Placental pericyte (primary cell): ENCODE results near the gene VPS26B. TPM values are rescaled to one million over a fixed set of nuclear protein-coding genes. Genes with fewer than 3 reads are reported as not detected.

Experiments
- total RNA-seq: library from RNA; depleted of rRNA; stranded (reverse); fragments of >200 nt; gene quantifications from 2 replicates; pipeline ENCODE4 v1.2.3, GENCODE V29; 2012

Gene VPS26B
- 52.3 and 54.3 TPM in 2 replicates for total RNA-seq

DNA sequence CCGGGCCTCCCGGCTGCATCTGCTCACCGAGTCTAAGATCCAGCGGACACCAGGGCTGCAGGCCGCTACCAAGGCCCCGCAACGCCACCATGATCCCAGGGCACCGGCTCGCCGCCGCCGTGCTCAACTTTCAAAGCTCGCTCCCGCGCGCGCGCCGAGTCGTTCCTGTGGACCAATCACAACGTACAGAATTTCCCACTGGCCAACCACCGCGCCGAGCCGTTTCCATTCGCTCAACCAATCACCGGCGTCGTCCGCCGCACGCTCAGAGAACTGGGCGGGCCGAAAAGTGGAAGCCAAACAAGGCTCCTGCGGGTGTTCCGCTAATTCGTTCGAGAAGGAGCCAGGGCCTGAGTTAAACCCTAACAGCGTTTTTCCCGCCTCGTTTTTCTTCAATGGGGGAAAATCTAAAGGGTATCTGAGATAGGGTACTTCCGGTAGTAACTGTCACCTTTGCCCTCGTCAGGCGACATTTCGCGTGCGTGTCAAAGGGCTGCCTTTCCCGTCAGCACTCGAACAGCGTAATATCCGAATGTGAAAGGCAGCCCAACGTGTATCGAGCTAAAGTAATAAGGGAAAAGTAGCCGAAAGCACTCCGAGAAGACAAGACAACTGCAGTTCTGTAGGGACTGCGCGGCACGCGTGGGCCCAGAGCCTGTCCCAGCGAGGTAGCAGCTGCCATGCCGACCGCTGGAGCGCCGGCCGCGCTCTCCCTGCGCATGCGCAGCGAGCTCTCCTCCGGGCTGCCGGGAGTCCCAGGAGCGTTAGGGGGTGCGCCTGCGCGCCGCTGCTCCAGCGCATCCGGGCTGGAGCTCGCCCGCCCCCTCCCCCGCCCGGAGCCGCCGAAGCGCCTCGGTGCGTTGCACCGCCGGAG lies at the start of gene VPS26B, which contains the start of gene NCAPD3:
VPS26B (plus strand) TSS at position 836 of the 874 bp plus-strand sequence. CDS start 452 bp downstream, outside the sequence.
NCAPD3 (minus strand) TSS at position 132 of the 874 bp plus-strand sequence; CDS start at position 91, 41 bp downstream.

DNA sequence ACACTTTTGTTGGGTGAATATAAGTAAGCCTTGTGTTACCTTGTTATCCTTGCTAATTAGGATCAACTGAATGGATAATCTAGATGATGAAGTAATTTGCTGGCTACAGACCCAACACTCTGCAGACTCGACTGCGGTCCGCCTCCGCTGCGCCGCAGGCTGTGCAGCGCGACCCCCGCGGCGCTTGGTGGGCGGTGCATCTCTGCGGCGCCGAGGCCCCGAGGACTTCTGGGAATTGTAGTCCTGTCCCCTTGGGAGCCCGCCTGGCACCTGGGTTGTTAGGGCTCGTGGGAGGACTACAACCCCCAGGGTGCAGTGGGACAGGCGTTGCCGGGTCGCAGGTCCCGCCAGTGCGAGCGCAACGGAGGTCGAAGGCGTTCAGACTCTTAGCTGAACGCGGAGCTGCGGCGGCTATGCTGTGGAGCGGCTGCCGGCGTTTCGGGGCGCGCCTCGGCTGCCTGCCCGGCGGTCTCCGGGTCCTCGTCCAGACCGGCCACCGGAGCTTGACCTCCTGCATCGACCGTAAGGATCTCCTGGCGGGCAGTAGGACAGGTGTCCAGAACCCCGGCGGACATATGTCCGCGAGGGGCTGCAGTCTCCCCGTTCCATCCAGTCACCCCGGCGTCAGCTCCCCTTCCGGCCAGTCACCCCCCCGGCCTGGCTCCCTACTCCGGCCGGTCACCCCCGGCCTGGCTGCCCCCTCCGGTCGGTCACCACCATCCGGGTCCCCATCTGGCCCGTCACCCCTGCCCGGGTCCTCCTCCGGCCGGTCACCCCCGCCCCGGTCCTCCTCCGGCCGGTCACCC lies 28.9 kb downstream of the VPS26B start, which contains the start of the genes ACAD8 and THYN1:
ACAD8 (plus strand) TSS at position 381 of the 806 bp plus-strand sequence; CDS start at position 414, 33 bp downstream.
THYN1 (minus strand) TSS at position 165 of the 806 bp plus-strand sequence. CDS start 470 bp downstream, outside the sequence.

DNA sequence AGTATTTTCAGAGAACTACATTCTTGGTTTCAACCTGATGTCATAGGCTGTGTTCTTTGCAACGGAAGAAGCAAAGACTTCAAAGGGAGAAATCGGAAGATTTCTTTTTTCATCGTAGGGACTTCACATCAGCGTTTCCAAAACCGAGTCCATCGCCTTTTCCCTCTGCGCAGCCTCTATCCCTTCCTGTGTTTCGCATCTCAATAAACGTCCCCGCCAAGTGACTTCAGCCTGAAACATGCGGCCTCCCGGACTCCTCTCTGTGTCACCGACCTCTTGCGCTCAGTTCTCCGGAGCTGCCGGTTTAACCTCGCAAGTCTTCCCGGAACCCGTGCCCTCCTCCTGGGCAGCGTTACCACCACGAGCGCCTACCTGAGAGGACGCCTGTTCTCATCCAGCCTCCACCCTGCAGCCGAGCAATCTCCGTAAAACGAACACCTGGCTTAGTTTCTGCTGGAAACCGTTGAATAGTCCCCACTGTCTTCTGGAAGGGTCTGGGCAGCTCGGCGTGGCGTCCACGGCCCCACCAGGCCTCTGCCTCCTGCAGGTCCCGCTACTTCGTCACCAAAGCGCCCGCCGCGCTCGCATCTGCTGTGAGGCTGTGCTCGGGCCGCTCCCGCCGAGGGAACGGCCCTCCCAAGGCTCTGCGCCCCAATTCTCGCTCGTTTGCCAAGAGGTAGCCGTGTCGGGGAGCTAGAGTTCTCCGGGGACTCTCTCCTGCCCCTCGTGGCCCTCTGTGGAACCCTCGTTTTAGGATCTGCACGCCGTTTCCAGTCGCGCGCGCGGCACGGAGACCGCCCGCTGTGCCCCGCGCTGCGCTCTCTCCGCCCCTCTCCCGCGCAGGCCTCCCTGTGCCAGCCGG lies 51.3 kb downstream of the VPS26B start, which contains the start of gene GLB1L3:
GLB1L3 (plus strand) TSS at position 846 of the 862 bp plus-strand sequence. CDS start 362 bp downstream, outside the sequence.

Other genes starting within 250 kb of the VPS26B start
- 90.6 and 140 TPM in 2 replicates for gene JAM3, start 155.6 kb upstream of the VPS26B start, total RNA-seq
- 8.1 and 41.9 TPM in 2 replicates for gene NCAPD3, start 704 bp upstream of the VPS26B start, total RNA-seq
- 33.2 and 36.8 TPM in 2 replicates for gene THYN1, start 28.7 kb downstream of the VPS26B start, total RNA-seq
- gene ACAD8, start 28.9 kb downstream of the VPS26B start, total RNA-seq, result 18.6 and 22.3 TPM in 2 replicates
- not detected in 2 replicates for gene GLB1L3, start 51.7 kb downstream of the VPS26B start, total RNA-seq
- gene GLB1L2, start 107.3 kb downstream of the VPS26B start, total RNA-seq, result under 0.01 TPM in 1 of 2 replicates, not detected in the other
- not detected in 2 replicates for gene B3GAT1, start 187.6 kb downstream of the VPS26B start, total RNA-seq